DMS 273 (cell line): ENCODE measurements around the gene ART5.
"Not testable (repeated sequence)": the region's sequence is repeated elsewhere in the genome, so short reads cannot be mapped to it uniquely, and the experiment has no call there.

Experiments used
- DNase-seq: peaks from one replicate; lab custom pipeline; 2025; ENCODE audit not compliant: unreplicated experiment; lab: John Stamatoyannopoulos, UW

ART5 gene

DNA sequence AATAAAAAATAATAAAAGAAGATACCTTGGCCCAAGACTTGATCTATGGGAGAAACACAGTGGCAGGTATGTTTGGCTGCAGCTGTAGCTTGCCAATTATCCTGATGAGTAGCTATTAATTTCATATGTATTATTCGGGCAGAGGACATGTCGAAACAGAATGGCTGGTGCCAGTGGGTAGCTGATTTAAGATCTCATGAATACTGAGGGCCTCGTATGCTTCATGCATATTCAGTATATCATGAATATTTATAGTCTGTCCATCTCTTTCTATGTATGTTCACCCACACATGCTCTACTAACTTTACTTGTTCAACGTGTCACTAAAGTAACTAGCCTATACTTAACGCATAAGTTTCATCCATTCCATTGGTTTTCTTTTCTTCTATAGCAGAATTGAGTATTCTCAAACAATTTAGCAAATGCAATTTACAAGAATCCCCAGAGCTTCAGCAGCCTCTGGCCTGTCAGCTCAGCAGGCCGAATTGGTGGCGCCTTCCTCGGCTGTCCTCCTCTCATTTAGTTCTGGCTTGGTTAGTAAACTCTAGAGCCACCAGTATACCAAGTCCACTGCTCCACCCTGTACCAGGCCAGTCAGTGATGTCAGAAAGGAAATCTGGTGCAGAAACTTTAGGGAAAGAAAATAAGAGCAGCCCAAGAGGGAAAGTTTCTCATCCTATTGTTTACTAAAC, 17.9 kb downstream of the ART5 start:
- DNase-seq = peak; percentile 14

DNA sequence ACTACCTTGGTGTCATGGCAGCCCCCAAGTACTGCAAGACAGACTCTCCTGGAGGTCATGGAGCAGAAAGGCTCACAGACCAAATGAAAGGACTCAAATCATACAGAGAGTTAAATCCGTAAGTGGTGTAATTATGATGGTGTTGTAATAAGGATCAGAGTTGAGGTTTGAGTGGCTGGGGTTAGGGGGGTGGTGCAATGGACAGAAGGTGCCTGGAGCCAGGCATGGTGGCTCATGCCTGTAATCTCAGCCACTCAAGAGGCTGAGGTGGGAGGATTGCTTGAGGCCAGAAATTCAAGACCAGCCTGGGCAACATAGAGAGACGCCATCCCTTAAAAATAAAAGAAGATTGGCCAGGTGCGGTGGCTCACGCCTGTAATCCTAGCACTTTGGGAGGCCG, 18.7 kb downstream of the ART5 start:
- DNase-seq = no peak

DNA sequence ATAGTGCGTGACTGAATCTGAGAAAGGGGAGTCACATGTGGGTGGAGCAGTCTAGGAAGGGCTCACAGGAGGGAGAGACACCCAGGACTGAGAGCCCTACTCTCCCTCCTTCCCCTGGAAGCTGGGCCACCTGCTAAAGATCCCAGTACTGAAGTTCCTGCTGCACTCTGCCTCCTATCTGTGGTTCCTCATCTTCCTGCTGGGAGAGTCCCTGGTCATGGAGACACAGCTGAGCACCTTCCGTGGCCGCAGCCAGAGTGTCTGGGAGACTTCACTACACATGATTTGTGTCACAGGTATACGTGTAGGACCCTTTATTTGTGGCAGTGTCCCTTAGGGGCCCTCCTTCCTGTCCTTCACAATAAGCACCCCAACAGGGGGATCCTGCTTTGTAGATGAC, 19.3 kb downstream of the ART5 start:
- no peak for DNase-seq

DNA sequence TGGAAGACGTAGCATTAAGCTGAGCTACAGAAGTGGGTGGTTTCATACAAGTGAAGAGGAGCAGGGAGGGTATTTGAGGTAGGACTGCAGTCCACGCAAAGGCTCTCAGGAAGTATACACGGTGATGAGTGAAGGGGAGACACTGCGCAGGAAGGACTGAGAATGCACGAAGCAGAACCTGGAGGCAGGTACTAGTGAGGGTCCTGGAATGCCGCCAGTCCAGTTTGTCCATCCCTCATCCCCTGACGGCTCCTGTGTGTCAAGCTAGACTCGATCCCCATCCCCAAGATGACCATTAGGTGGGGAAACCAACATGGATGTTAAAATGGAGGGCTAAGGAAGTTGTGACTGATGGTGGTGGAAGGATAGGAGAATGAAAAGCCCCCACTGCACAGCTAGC, 23.8 kb downstream of the ART5 start:
- DNase-seq = no peak

DNA sequence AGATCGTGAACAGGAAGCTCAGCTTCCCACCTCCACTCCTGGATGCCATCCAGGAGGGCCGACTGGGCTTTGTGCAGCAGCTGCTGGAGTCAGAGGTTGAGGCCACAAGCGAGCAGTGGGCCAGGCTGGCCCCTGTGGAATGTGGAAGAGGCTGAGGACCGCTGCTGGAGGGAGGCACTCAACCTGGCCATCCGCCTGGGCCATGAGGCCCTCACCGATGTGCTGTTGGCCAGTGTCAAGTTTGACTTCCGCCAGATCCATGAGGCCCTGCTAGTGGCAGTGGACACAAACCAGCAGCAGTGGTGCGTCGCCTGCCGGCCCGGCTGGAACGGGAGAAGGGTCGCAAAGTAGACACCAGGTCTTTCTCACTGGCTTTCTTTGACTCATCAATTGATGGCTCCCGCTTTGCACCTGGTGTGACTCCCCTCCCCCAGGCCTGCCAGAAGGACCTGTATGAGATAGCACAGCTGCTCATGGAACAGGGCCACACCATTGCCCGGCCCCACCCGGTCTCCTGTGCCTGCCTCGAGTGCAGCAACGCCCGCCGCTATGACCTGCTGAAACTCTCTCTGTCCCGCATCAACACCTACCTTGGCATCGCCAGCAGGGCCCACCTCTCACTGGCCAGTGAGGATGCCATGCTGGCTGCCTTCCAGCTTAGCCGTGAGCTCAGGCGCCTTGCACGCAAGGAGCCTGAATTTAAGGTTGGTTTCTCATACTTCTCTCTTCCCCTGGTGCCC, 24.9 kb downstream of the ART5 start:
- DNase-seq = peak; percentile 20

DNA sequence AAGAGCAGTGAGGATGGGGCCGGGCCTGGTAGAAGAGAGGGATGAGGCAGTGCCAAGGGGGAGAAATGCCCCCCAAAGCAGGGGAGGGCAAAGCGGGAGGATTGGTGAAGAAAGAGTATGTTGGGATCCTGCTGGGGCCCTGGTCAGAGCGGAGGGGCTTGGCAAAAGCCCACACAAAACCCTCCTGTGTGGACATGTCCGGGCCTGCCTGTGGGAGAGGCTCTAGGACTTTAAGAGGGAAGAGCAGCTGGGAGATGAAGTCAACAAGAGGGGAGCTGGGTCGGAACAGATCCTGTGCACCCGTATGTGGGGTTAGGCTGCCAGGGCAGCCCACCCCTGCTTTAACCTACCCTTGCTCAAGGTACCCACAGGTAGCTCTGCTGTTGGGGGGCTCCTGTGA, 25.8 kb downstream of the ART5 start:
- peak; percentile 51 for DNase-seq

DNA sequence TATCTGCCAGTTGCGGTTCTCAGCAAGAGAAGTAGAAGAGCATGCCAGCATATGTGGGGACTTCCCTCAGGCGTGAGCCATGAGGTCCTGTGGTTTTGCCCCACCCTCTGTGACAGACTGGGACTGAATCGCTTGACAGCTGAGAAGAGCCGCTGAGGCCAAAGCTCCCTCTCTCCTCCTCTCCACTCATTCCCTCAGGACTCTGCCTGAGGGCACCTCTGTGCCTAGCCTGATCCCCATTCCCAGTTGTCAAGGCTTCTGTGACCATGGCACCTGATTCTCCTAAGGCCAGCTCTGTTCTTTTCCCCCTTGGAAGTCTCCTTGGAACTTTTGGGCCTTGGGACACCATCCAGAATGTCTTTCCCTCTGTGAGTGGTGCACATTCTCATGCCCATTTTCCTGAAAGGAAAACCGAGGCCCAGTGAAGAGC, 27.0 kb downstream of the ART5 start:
- peak; percentile 8 for DNase-seq

DNA sequence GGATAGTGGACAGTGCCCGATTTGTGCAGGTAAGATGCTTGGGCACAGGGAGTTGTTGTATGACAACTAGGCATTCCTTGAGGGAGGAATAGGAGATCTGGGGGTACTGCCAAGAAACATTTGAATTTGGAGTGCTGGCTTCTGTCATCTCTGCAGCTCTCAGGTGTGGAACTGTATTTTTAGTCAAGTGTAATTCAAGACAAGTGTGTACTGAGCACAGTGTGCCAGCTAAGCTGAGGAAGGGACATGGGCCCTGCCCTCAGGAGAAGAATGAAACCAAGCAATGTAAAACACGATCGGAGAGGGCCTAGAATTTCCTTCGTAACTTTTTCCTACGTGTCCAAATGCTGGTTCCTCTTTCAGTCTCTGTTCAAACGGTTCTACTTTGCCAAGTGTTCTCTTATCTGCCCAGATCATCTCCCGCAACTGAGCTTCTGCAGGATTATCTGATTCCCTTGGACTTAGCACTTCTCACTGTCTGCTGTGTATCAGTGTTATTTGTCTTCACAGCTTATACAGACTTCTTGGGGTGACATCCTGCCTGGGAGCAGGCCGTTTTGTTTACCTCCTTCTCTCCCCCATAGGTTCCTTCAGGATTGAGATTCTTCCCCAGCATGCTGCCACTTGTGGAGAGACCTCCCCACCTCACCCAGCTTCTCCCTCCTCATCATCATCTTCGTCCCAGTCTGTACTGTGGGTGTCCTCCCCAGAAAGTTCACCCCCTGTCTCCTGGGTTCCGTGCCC, 27.6 kb downstream of the ART5 start:
- no peak for DNase-seq

DNA sequence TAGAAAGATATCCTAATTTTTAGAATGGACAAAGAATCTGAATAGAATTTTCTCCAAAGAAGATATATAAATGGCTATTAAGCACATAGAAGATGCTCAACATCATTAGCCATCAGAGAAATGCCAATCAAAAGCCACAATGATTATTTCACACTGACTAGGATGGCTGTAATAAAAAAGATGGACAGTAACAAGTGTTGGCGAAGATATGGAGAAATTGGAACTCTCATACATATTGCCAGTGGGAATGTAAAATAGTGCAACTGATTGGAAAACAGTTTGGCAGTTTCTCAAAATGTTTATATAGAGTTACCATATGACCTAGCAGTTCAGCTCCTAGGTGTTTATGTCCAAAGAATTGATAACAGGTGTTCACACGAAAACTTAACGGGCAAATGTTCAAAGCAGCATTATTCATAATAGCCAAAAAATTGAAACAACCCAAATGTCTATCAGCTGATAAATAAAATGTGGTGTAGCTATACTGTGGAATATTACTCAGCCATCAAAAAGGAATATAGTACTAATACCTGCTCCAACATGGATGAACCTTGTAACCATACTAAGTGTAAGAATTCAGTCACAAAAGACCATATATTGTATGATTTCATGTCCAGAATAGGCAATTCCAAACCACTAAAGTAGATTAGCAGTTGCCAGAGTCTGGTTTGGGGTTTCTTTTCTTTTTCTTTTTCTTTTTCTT, 29.7 kb downstream of the ART5 start:
- no peak for DNase-seq

DNA sequence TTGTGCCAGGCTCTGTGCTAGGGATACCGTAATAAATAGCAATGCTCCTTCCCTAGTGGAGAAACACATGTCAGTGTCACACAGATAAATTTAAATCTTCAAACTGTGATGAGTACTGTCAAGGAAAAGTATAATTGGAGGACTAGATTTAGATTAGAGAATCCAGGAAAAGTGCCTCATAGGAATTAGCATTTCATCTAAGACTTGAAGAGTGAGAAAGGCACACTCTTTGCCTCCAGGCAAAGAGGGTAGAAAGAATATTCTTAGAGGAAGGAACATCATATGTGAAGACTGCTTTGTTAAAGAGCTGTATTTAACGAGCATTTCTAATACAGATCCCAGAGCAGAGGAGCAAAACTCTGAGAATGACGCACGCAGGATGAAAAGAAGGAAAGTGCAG, 30.9 kb downstream of the ART5 start:
- no peak for DNase-seq

DNA sequence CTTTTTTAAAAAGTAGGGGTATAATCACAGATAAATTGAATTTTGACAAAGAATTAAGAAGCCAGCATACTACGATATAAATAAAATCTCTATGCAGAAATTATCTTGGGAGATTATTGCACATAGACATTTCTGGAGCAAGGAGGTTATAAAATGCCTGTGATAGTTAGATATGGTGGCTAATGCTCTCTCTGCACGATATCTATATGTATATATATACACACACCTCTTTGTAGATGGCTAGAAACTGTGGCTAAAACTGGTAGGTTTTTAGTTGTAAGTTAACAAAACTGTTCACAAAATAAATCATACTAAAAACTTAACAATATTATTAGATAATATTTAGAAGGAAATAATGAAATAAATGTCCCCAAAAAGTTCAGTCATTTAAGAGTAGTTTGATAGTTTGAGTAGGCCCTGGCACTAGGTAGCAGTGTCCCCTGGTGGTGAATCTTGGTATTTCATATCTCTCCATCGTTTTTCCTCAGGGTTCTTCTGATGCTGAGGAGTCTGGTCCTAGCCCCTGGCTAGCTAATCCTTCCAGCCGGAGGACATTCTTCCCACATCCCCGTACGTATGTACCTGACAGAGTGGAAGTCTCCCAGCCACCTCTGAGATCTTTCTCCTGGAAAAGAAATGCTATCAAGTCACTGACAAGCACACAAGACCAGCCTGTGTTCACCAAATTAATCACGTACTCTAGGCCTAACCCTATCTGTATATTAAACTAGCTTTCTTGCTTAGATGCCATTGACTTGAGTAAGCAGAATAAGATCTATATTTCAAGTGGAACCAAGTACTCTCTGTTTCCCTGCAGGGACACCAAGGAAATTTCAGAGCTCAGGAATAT, 32.2 kb downstream of the ART5 start:
- peak; percentile 61 for DNase-seq

DNA sequence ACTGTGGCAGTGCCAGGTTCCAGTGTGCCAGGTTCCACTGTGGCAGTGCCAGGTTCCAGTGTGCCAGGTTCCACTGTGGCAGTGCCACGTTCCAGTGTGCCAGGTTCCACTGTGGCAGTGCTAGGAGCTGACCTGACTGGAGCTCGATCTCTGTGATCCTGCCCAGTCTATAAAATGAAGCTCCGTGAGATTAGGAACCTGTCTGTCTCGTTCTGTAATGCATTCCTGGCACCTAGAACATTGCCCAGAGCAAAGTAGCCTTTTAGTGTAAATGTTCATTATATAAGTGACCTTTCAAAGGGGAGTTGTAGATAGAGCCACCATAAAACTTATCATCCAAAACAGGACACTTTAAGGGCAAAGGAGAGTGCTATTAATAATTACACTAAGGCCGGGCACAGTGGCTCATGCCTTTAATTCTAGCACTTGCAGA, 36.0 kb downstream of the ART5 start:
- no peak for DNase-seq

DNA sequence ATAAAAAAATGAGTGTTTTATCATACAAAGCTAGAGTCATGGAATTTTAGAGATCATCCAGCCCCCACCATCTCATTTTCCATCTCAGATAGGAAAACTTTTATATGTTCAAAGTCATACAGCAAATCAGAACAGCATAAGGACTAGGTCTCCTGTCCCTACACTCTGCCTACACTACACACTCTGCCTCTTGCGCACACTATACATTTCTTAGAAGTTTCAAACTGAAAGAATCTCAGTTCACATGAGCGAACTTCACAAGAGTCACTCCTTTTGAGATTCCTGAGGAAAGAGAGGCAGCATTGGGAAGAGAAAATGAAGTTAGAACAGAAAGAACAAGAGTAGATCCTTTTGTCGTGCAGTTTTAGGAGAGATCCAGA, 36.5 kb downstream of the ART5 start:
- DNase-seq = no peak

DNA sequence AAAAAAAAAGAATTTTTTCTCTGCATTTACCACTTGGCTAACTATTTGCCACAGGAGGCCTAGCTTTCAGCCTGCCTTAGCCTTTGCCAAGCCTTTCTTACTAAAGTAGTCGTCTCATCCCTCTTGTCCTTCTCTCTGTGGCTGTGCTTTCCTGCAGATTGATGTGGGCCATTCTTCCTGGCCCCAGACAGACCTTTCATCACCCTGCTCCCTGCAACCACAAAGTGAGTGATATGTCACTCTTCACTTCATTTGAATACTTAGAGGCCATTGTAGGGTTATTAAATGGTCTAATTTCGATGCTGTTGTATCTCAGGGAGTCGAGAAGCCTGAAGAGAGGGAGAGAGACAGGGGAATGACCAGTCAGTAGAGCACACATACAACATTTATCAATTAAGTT, 37.6 kb downstream of the ART5 start:
- DNase-seq = no peak

DNA sequence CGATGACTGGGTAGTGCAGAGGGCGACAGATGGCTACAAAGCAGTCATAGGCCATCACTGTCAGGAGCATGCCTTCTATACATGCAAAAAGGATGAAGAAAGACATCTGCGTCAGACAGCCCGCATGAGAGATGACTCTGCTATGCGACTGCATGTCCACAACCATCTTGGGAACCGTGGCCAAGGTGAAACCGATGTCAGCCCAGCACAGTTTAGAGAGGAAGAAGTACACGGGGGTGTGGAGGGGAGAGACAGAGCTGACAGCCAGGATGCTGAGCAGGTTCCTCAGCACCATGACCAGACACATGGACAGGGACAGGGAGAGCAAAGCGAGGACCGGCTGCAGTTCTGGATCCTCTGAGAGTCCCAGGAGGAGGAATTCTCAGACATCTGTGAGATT, 41.6 kb downstream of the ART5 start:
- not testable (repeated sequence) for DNase-seq

DNA sequence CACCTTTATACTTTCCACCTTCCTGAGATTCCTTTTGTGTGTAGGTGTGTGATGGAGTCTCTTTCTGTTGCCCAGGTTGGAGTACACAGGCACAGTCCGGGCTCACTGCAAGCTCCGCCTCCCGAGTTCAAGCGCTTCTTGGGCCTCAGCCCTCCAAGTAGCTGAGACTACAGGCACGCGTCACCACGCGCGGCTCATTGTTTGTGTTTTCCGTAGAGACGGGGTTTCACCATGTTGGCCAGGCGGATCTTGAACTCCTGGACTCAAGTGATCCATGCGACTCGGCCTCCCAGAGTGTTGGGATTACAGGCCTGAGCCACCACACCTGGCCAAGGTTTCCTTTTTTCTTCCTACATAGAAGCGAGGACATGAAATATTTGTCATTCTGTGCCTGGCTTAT, 44.0 kb downstream of the ART5 start:
- DNase-seq = not testable (repeated sequence)

DNA sequence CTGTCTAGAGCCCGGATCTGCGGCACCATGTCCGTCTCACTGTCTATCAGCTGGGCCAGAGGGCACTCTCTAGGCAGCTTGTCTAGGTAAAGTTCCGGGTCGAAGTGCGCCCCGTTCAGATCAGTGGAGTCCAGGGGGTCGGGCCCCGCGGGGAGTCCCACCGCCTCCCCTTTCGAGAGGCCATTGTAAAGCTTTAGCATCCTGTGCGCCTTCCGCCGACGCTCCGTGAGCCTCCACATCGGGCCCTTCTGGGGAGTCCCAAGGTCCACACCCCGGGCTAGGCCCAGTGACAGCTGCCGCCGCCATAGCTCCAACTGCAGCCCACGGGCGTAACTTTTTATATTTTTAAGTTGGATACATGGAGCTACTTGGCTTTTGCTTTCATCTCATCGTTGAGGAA, 50.5 kb downstream of the ART5 start:
- DNase-seq = not testable (repeated sequence)

DNA sequence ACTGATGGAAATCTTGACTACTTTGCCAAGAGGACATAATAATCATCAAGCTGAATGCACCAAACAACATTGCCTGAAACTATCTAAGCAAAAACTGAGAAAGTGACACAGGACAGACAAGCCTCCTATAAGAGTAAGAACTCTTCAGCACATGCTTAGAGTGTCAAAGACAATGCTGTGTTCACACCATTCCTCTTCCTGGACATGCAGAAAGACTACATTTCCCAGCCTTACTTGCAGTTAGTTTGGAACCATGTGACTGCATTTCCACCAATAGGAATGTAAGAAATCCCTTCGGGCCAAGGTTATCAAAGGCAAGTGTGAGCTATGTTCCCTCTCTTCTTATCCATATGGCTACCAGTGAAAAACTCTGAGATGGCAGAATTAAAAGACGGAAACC, 51.6 kb downstream of the ART5 start:
- not testable (repeated sequence) for DNase-seq

DNA sequence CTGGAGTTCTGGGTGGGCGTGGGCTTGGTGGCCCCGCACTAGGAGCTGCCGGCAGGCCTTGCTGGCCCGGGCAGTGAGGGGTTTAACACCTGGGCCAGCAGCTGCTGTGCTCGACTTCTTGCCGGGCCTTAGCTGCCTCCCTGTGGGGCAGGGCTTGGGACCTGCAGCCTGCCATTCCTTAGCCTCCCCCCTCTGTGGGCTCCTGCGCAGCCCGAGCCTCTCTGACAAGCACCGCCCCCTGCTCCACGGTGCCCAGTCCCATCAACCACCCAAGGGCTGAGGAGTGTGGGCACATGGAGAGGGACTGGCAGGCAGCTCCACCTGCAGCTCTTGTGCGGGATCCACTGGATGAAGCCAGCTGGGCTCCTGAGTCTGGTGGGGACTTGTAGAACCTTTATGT, 53.0 kb downstream of the ART5 start:
- not testable (repeated sequence) for DNase-seq
